ENCODE data around the gene AXL.

- TF ChIP-seq EZH2 (IDR thresholded peaks at IDR 0.05; ENCODE audit: insufficient read depth, poor library complexity, severe bottlenecking) (no peak), EZH2phosphoT487 (IDR thresholded peaks at IDR 0.05; ENCODE audit: insufficient read depth, low read depth) (no peak)
Observed at GRCh38 chr19:41217741-41218140, 1.3 kb upstream of the AXL start.

Measured in GM23248 (cell line).